ENCODE data around the gene ZNF530.
A peak's percentile ranks its signal among the peaks of the same experiment; 100 is the strongest.

ZNF530 gene

GRCh38 chr19:57615346-57615745, 15.7 kb downstream of the ZNF530 start:
- DNase-seq (ENCODE audit: low read depth) = no peak

DNA sequence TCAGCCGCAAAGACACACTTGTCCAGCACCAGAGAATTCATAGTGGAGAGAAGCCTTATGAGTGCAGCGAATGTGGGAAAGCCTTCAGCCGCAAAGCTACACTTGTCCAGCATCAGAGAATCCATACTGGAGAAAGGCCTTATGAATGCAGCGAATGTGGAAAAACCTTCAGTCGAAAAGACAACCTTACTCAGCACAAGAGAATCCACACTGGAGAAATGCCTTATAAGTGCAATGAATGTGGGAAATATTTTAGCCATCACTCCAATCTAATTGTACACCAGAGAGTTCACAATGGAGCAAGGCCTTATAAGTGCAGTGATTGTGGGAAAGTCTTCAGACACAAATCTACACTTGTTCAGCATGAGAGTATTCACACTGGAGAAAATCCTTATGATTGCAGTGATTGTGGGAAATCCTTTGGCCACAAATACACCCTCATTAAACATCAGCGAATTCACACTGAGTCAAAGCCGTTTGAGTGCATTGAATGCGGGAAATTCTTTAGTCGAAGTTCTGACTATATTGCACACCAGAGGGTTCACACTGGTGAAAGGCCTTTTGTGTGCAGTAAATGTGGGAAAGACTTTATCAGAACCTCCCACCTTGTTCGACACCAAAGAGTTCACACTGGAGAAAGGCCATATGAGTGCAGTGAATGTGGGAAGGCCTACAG, 21.1 kb downstream of the ZNF530 start:
- no peak for DNase-seq (ENCODE audit: low read depth)

GRCh38 chr19:57623091-57623490, 23.4 kb downstream of the ZNF530 start:
- DNase-seq (ENCODE audit: low read depth) = no peak

DNA sequence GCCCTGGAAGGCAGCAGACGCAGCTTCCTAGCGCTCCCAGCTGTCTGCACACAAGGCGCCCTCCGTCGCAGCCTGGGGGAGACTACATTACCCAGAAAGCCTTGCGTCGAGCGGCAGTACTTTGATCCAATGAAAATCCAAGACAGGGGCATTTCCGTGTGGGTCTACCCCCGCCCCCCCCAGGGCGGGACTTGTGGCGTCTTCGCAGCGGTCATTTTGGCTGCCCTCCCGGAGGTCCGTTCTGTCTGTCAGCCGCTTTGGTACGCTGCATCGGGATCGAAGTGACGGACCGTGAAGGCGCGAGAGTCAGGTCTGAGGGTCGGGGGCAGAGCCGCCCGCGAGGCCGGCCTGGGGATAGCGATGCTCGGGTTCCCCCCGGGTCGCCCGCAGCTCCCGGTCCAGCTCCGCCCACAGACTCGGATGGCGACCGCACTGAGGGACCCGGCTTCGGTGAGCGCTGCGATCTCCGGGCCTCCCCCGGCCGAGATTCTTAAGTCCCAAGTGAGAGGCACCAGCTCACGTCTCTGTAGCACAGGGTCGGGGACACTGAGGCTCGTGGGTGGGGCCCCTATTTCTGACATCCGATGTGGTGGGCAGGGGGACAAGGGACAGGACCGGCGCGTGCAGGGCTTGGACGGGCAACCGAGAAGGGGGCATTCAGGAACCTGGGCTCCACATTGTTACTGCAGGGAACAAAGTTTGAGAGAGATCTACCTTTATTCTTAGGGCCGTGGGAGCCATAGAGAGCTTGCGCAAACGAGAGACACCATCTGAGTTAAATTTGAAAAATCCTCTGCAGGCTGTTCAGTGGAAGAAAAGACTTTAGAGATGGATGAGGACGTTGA, 33.5 kb downstream of the ZNF530 start, which contains the start of gene ZNF211:
ZNF211 (plus strand) TSS at position 182 of the 845 bp plus-strand sequence; CDS start at position 361, 179 bp downstream.
- peak; percentile 83 for DNase-seq (ENCODE audit: low read depth)

DNA sequence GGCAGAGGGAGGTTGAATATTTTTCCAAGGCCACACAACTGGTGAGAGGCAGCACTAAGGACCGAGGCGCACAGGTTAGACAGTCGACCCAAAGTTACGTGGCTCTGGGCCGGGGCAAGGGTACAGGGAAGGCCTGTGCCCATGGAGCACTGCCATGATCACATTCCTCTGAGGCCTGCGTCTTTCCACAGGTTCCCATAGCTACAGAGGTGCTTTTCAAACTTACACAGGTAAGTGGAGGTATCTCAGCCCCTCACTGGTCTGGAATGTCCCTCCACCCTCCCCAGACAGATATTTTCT, 34.1 kb downstream of the ZNF530 start:
- DNase-seq (ENCODE audit: low read depth) = no peak

DNA sequence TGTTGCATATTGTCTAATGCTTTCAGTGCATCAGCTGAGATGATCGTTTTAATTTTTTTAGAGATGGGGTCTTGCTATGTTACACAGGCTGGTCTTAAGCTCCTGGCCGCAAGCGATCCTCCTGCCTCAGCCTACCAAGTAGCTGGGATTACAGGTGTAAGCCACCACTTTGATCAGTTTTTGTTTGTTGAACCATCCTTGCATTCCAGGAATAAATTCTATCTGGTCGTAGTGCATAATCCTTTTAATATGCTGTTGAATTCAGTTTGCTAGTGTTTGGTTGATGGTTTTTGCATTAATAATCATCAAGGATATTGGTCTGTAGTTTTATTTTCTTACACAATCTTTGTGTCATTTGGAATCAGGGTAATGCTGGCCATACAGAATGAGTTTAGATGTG, 37.7 kb downstream of the ZNF530 start:
- DNase-seq (ENCODE audit: low read depth) = no peak

DNA sequence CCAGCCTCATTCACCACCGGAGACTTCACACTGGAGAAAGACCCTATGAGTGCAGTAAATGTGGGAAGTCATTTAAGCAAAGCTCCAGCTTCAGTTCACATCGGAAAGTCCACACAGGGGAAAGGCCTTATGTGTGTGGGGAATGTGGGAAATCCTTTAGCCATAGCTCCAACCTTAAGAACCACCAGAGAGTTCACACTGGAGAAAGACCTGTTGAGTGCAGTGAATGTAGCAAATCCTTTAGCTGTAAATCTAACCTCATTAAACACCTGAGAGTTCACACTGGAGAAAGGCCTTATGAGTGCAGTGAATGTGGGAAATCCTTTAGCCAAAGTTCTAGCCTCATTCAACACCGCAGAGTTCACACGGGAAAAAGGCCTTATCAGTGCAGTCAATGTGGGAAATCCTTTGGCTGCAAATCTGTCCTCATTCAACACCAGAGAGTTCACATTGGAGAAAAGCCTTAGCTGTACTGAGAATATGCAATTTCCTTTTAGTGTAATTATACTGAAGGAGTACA, 42.1 kb downstream of the ZNF530 start:
- no peak for DNase-seq (ENCODE audit: low read depth)

DNA sequence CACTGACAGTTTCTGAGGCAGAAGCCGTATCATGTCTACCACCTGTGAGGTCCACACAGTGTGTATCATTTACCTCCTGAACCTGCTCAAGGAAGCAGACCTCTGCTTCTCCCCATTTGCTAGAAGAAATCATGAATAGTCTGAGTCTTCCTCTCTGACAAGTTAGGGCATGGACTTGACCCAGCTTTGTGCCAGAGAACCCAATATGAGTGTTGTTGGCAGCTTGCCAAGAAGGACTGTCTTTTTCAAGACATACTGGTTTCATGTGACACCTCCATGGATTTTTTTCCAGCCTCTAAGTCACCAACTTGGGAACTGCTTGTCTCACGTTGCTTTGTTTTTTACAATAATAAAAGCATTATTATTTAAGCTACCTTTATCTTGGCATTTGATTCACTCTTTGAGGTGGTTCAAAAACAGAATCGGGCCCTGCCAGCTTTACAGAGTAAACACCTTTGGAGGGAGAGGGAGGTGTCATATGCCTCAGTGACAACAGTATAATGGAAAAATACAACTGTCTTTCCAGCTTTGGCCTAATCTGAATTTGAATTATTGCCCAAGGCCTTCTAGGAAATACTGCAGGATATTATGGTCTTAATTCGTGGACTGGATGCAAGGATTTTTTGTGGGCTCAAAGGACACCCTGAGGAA, 42.8 kb downstream of the ZNF530 start:
- DNase-seq (ENCODE audit: low read depth) = no peak

DNA sequence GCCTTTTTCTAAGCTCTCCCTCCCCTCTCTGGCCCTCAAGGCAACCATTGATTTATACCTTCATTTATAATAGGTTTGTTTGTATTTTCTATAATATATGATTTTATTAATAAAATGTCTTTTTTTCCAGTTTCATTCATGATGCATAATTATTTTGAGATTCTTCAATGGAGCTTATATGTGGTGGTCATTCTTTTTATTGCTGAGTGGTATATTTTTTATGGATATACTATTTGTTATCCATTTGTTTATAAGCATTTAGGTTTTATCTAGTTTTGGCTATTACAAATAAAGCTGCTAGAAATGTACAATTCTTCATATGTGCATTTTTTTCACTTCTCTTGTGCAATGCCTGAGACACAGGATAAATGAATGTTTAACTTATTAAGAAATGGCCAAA, 44.0 kb downstream of the ZNF530 start:
- DNase-seq (ENCODE audit: low read depth) = no peak

GRCh38 chr19:57648331-57649003, 48.8 kb downstream of the ZNF530 start:
- no peak for DNase-seq (ENCODE audit: low read depth)

DNA sequence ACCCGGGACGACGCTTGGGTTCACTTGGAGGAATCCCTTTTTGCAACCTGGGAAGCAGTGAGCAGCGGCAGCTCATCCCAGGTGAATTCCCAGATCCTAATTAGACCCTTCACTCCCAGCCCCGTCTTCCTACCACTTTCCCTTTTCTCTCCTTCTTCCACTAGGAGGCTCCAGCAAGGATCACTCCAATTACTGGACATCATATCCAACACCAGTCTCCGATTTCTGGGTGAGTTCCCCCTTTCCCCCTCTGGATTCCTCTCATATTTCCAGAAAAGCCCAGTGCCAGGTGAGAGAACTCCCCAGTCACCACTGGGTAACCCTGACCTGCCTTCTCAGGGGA, 51.9 kb downstream of the ZNF530 start:
- DNase-seq (ENCODE audit: low read depth) = no peak

GRCh38 chr19:57653689-57654088, 54.0 kb downstream of the ZNF530 start:
- no peak for DNase-seq (ENCODE audit: low read depth)

GRCh38 chr19:57655443-57655842, 55.8 kb downstream of the ZNF530 start:
- no peak for DNase-seq (ENCODE audit: low read depth)

GRCh38 chr19:57656346-57656745, 56.7 kb downstream of the ZNF530 start:
- no peak for DNase-seq (ENCODE audit: low read depth)

Measured in activated gamma-delta T cell treated with anti-CD3 and anti-CD28 coated beads, Interleukin-2, amount 50 U/mL, for 16 hours (primary cell).